Right ventricle myocardium superior (tissue), 1 donor: Measurements from ENCODE around the gene POP4. TPM values are rescaled to one million over a fixed set of nuclear protein-coding genes. Genes with fewer than 3 reads are reported as not detected.
A peak's percentile ranks its signal among the peaks of the same experiment; 100 is the strongest.

Source experiments
- ATAC-seq: fragments of 200-7000 bp; cut with Tn5 transposase; one replicate; pipeline ENCODE4 v1.9.1; 2020; ENCODE audit warnings: mild to moderate bottlenecking; ENCODE audit not compliant: poor library complexity
- DNase-seq: peaks from one replicate; pipeline ENCODE4 v3.0.0-alpha.2; 2020
- intact Hi-C: fragments of 100-400 bp; cut with DNase I; formaldehyde crosslinking; loops from one replicate; pipeline ENCODE4 v1.11.2; 2022
- total RNA-seq: library from RNA; stranded (reverse); fragmentation: NEBNext Ultra II Directional; extraction: Animal tissue kit (Norgen Biotek cat#: 25700); gene quantifications from one replicate; pipeline ENCODE4 v1.2.1, GENCODE V29; 2021
- donor health status: DM: no; HTN: yes; CAD: no; lungs with severe emphysema.

The POP4 gene
- total RNA-seq, 1 donor from 2014 or later: 46.9 TPM

DNA sequence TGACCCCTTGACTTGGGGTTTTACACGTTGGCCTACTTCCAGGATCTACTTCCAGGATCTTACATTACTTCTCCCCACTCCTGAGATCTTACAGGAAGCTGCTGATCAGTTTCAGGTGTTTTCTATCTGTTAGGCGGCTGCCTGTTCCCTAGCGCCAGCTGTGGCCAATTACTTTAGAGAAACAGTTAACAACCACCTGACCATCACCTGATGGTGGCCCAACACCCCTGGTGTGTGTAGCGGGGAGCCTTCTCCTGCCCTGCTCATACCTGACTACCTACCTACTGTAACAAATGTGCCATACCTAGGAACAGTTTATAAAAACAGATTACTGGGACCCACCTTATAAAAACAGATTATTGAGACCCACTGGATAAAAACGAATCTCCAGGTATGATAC is 2.8 kb upstream of the POP4 start:
- intact Hi-C loops: no loop called here
- no peak for ATAC-seq

DNA sequence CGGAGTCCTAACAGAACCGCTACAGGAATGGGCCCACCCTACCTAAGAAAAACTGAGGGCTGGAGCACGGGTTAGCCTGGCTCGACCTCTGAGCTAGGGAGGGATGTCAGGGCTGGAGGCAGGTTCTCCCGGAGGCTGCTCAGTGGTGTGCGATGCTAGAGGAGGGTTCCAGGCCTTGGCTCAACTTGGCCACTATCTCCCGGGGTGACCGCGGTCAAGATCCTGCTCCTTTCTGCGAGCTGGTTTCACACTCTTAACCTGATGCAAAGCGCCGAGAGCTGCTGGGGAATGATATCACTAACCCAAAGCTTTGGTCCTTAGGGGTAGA is 301 bp downstream of the POP4 start:
- ATAC-seq: peak; percentile 43
- no peak for DNase-seq
- intact Hi-C loops: no loop called here

More for the DNA sequence above, 2.8 kb upstream of the POP4 start:
- no peak for DNase-seq

DNA sequence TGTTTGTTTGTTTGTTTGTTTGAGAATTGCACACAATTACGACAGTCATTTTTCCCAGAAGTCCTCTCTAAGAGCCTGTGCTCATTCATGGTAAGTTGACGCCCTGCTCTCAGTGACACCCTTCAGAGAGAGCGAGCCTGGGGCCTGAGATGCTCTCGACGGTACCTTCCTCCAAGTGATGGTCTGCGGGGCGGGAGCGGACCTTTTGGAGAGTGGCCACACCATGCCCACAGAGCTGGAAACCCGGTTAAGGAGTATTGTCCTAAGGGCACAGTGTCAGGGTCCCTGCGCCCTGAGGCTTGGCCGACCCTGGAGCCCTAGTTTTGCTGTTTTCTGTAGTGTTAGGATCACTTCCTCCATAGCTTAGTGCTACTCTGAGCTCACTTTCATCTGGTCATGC is 3.6 kb downstream of the POP4 start:
- intact Hi-C loops: loop anchor here (2.0 to 5.0 kb wide), 3 partner anchors 53 to 107 kb away; no protein-coding TSS in a partner anchor

GRCh38 chr19:29610213-29610573 is 4.1 kb downstream of the POP4 start:
- ATAC-seq (no peak), DNase-seq (no peak)
- intact Hi-C loops: loop anchor here (2.0 to 5.0 kb wide), 3 partner anchors 52 to 107 kb away; no protein-coding TSS in a partner anchor

More for the DNA sequence above, 3.6 kb downstream of the POP4 start:
- DNase-seq (no peak), ATAC-seq (no peak)

DNA sequence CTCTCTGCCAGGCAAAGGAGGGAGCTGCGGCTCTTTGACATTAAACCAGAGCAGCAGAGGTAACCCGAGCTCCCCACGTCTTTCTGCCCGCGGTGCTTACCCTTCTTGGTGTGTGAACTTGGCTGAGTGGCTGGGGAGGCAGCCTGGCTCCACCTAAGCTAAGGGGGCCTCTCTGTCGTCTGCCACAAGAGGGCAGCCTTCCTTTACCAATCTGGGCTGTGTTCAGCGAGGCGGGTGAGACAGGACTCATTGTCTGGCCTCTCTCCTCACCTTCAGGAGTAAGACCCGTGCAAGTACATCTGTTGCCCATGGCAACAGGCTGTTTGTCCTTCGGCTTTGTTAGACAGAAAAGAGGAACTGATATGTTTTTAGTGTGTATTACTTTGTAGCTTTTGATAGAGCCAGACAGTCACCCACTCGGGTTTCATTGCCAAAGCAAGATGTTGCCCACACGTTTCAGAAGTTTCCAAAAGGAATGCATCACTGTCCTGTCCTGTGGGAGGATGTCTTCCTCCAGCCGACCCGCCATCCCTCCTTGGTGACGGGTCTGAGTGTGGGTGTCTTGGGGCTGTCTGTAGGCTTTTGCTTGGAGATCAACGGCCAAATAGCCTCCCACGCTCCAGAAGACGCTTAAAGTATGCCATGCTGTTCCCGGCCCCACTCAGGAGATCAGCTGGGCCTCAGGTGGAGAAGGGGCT is 4.6 kb downstream of the POP4 start:
- intact Hi-C loops: loop anchor here (2.0 to 5.0 kb wide), 3 partner anchors 52 to 106 kb away; no protein-coding TSS in a partner anchor
- peak; percentile 82 for ATAC-seq
- peak; percentile 88 for DNase-seq

GRCh38 chr19:29612121-29612520 is 6.0 kb downstream of the POP4 start:
- no peak for ATAC-seq
- intact Hi-C loops: loop anchor here (5.0 kb wide), 2 partner anchors 50 to 80 kb away; no protein-coding TSS in a partner anchor
- no peak for DNase-seq

DNA sequence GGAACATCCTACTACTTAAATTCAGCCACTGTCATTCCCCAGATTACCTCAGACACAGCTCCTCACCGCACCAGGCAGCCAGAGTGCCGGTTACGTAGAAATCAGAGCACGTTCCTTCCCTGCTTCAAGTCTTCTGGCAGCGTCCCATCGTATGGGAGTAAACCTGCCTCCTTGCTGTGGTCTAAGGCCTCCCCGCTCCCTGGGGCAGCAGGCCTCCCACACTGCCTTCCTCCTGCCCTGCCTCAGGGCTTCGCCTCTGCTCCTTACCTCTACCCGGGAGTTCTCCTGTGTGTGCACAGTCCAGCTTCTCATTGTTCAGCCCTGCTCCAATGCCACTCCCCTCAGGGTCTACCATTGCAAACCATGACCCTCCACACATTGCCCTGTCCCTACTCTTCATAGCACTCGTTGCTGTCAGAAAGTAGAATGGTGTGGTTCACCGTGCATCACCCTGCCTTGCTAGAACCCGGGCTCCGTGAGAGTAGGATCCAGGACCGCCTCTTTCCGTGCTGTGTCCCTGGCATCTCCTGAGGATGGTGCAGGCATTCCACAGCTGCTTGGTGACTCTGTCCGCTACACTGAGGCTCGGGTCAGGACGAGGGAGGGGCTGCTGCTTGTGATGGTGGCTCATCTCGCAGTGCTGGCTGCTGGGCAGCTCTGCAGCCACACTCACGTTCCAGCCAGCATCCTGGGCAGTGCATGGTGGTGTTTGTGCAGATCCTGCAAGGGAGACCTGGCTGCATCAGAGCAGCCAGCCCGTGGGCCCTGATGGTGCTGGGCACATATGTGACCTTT is 6.9 kb downstream of the POP4 start:
- DNase-seq (no peak), ATAC-seq (no peak)
- intact Hi-C loops: loop anchor here (5.0 kb wide), 2 partner anchors 49 to 79 kb away; no protein-coding TSS in a partner anchor

GRCh38 chr19:29614046-29614445 is 8.0 kb downstream of the POP4 start:
- ATAC-seq (no peak), DNase-seq (no peak)
- intact Hi-C loops: loop anchor here (5.0 kb wide), 2 partner anchors 48 to 78 kb away; no protein-coding TSS in a partner anchor

DNA sequence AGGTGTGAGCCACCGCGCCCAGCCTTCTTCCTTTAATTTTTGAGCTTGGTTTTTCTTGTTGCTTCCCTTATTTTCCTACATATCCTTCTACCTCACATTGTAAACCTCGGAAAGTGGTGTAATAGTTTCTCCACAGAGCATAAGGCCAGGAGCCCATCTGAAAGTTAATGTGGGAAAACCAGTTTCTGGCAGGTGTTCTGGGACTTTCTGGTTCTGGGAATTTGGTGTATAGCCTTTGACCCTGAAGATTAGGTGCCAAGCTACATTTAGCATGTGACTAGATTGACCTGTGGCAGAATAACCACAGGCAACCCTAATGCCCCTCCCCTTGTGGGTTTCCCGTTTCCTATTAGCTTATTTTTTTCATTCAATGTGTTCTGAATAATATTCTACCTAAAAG is 8.7 kb downstream of the POP4 start:
- DNase-seq: no peak
- intact Hi-C loops: loop anchor here (5.0 kb wide), 2 partner anchors 48 to 78 kb away; no protein-coding TSS in a partner anchor
- ATAC-seq: no peak

DNA sequence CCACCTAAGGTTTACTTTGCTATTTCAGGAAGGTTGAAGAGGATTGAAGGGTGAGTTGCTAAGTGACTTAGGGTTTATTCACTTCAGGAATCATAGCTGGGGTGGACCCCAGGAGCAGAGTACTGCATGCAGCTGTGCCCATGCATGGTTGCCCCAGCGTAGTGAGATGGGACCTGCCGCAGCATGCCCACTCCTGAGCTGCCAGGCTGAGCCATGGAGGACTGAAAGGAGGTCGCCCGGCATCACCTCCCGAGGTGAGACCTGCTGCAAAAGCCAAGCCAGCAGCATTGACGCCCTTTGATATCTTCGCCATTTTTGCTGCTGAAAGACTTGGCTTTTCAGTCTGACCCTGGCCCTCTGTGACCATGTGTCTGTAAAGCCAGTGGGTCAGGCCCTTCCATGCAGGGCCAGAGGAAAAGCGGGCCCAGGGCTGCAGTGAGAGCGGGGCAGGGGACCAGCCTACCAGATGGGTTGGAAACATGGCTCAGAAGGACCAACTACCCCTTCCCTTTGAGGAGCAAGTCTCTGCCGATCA is 9.9 kb downstream of the POP4 start:
- ATAC-seq (no peak), DNase-seq (no peak)
- intact Hi-C loops: no loop called here

GRCh38 chr19:29616541-29616940 is 10.5 kb downstream of the POP4 start:
- no peak for DNase-seq
- intact Hi-C loops: no loop called here

GRCh38 chr19:29617366-29618266 is 11.5 kb downstream of the POP4 start:
- no peak for ATAC-seq
- no peak for DNase-seq
- intact Hi-C loops: no loop called here

More at GRCh38 chr19:29616541-29616940, 10.5 kb downstream of the POP4 start:
- ATAC-seq: no peak

GRCh38 chr19:29618434-29618833 is 12.4 kb downstream of the POP4 start:
- ATAC-seq: no peak
- intact Hi-C loops: no loop called here
- no peak for DNase-seq

DNA sequence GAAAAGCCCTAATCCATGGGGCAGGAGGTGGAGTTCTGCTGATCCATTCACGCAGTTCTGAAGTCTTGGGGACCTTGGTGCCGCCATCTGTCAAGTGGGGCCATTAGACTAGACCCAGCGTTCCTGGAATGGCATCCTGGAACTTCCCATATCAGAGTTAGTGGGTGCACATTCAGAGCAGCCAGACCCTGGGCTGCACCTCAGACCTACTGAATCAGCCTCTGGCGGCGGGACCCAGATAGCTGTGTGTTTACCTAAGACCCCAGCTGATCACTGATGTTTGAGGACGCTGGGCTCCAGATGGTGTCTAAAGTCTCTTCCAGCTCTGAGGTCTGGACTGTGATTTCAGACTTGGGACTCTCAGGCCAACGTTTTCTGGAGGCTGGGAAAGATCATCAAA is 12.8 kb downstream of the POP4 start:
- intact Hi-C loops: no loop called here
- no peak for ATAC-seq
- no peak for DNase-seq

GRCh38 chr19:29620931-29621351 is 14.9 kb downstream of the POP4 start:
- intact Hi-C loops: no loop called here
- DNase-seq (no peak), ATAC-seq (no peak)

GRCh38 chr19:29622166-29623070 is 16.3 kb downstream of the POP4 start:
- no peak for DNase-seq
- ATAC-seq: no peak

GRCh38 chr19:29623726-29624488 is 17.8 kb downstream of the POP4 start:
- ATAC-seq (no peak), DNase-seq (no peak)
- intact Hi-C loops: no loop called here

More at GRCh38 chr19:29622166-29623070, 16.3 kb downstream of the POP4 start:
- intact Hi-C loops: no loop called here
